K562 (cell line): Measurements from ENCODE around the gene FBXO11. TPM values are rescaled to one million over a fixed set of nuclear protein-coding genes. Genes with fewer than 3 reads are reported as not detected.

ENCODE experiments used
- CC2D1A ChIP-seq: fragments of 450-650 bp; IDR thresholded peaks from 2 replicates; pipeline ENCODE4 v1.6.1; 2017; ENCODE audit warnings: mild to moderate bottlenecking
- CXXC5 ChIP-seq: fragments of 250-450 bp; sonication (Bioruptor Pico); IDR thresholded peaks from 2 replicates; pipeline ENCODE4 v1.8.0; 2022; ENCODE audit warnings: inconsistent platforms, mild to moderate bottlenecking, moderate library complexity
- ETV6 ChIP-seq, 3 experiments: fragments of 150-350 bp in 1 of 3; sonication (generic) in 1 of 3; formaldehyde crosslinking in 1 of 3; IDR thresholded peaks; 2 replicates each; pipeline versions ENCODE4 v1.6.1 to v1.8.0; 2014 to 2022; ENCODE audit warnings: borderline replicate concordance in 2 of 3, low read depth in 2 of 3, antibody characterized with exemption in 1 of 3, low read length in 1 of 3, mild to moderate bottlenecking in 1 of 3, missing genetic modification reagents in 1 of 3
- HDGF ChIP-seq: fragments of 450-650 bp; IDR thresholded peaks from 2 replicates; pipeline ENCODE4 v1.6.1; 2016
- HNRNPLL ChIP-seq: fragments of 200-400 bp; formaldehyde crosslinking; IDR thresholded peaks from 2 replicates; pipeline ENCODE4 v1.6.1; 2017; ENCODE audit warnings: low read length, low read depth, mild to moderate bottlenecking; ENCODE audit not compliant: poor library complexity, severe bottlenecking
- MAZ ChIP-seq, 2 experiments: fragments of 450-650 bp in 1 of 2; sonication (generic) in 1 of 2; formaldehyde crosslinking; IDR thresholded peaks in 1 of 2; conservative IDR thresholded peaks in 1 of 2; 2 replicates each; pipeline versions ENCODE4 v1.4.0 to v1.5.0; 2020; ENCODE audit warnings: mild to moderate bottlenecking in 1 of 2, missing genetic modification reagents in 1 of 2
- MBD1 ChIP-seq: fragments of 250-450 bp; sonication (Bioruptor Pico); IDR thresholded peaks from 2 replicates; pipeline ENCODE4 v1.8.0; 2022; ENCODE audit warnings: inconsistent platforms
- MLX ChIP-seq, 2 experiments: fragments of 450-650 bp in 1 of 2; sonication (generic) in 1 of 2; formaldehyde crosslinking; conservative IDR thresholded peaks; 2 replicates each; pipeline versions ENCODE4 v1.4.0 to v1.8.1; 2020 to 2022; ENCODE audit warnings: mild to moderate bottlenecking in 1 of 2, missing genetic modification reagents in 1 of 2
- MTA2 ChIP-seq: fragments of 450-650 bp; IDR thresholded peaks from 2 replicates; pipeline ENCODE4 v1.6.1; 2016; ENCODE audit warnings: low read depth
- MXI1 ChIP-seq: IDR thresholded peaks from 2 replicates; pipeline ENCODE4 v1.6.1; 2011; ENCODE audit warnings: low read depth, mild to moderate bottlenecking, improper control_type of control experiment, low read length
- POLR2A ChIP-seq: fragments of 450-650 bp; conservative IDR thresholded peaks from 2 replicates; pipeline ENCODE4 v1.6.1; 2016
- POLR2G ChIP-seq: fragments of 200-400 bp; formaldehyde crosslinking; IDR thresholded peaks from 2 replicates; pipeline ENCODE4 v1.6.1; 2017; ENCODE audit warnings: low read depth, mild to moderate bottlenecking, antibody characterized with exemption, low read length, moderate library complexity
- POLR2H ChIP-seq: IDR thresholded peaks from 2 replicates; pipeline ENCODE4 v1.6.1; 2016; ENCODE audit warnings: missing genetic modification characterization, low read depth, mild to moderate bottlenecking, control low read depth, missing compliant biosample characterization, moderate library complexity
- PRMT5 ChIP-seq: sonication (generic); formaldehyde crosslinking; IDR thresholded peaks from 2 replicates; pipeline ENCODE4 v1.5.0; 2020; ENCODE audit warnings: missing genetic modification reagents
- RCOR1 ChIP-seq, 2 experiments: IDR thresholded peaks; 2 replicates each; pipeline ENCODE4 v1.6.1; 2012; ENCODE audit warnings: low read depth in 2 of 2, low read length in 2 of 2, borderline replicate concordance in 1 of 2, improper control_type of control experiment in 1 of 2
- SIN3A ChIP-seq, 2 experiments: fragments of 150-350 bp in 1 of 2; IDR thresholded peaks; 2 replicates each; pipeline ENCODE4 v1.6.1; 2011 to 2016; ENCODE audit warnings: borderline replicate concordance in 2 of 2, low read depth in 2 of 2, low read length in 2 of 2, mild to moderate bottlenecking in 2 of 2, moderate library complexity in 2 of 2; ENCODE audit not compliant: control insufficient read depth in 1 of 2
- TAF15 ChIP-seq: fragments of 200-400 bp; formaldehyde crosslinking; IDR thresholded peaks from 2 replicates; pipeline ENCODE4 v1.6.1; 2017; ENCODE audit warnings: mild to moderate bottlenecking, low read depth, low read length, moderate library complexity
- TARDBP ChIP-seq: fragments of 450-650 bp; IDR thresholded peaks from 2 replicates; pipeline ENCODE4 v1.6.1; 2016
- TGIF2 ChIP-seq: sonication (generic); formaldehyde crosslinking; IDR thresholded peaks from 2 replicates; pipeline ENCODE4 v1.8.1; 2022; ENCODE audit warnings: mild to moderate bottlenecking, missing genetic modification reagents, moderate library complexity
- ZNF609 ChIP-seq: sonication (generic); formaldehyde crosslinking; IDR thresholded peaks from 2 replicates; pipeline ENCODE4 v1.8.1; 2023; ENCODE audit warnings: missing genetic modification reagents, mild to moderate bottlenecking, borderline replicate concordance
- polyA plus RNA-seq, 8 experiments: library from polyadenylated mRNA; depleted of rRNA in 4 of 8; stranded (reverse) in 5 of 8; unstranded in 3 of 8; fragments of >200 nt; fragmentation: Nextera tagmentation in 2 of 8; fragmentation: Illumina TruSeq in 1 of 8; extraction: Ambion mirVana in 2 of 8; extraction: Trizol in 1 of 8; gene quantifications; 2 replicates each; pipeline versions ENCODE4 v1.2.1 to v1.2.3, GENCODE V29; 2011 to 2014; ENCODE audit warnings: inconsistent platforms in 1 of 8, missing spikeins in 1 of 8
- total RNA-seq, 7 experiments: library from RNA; depleted of rRNA in 6 of 7; stranded (reverse); fragments of >200 nt in 6 of 7; fragmentation: Illumina TruSeq in 2 of 7; extraction: Trizol in 2 of 7; gene quantifications; 2 replicates each; pipeline versions ENCODE4 v1.2.1 to v1.2.3, GENCODE V29; 2011 to 2021; ENCODE audit warnings: low replicate concordance in 1 of 7

The FBXO11 gene
- total and polyA plus RNA-seq, 9 of the 15 experiments (the other 6 are each of a cell fraction or from before 2014, with no cell fraction given): 8.8 to 44.5 (median 24.1) TPM

- TF ChIP-seq ZNF609 (CRISPR knock-in tag) (no peak), MBD1 (CRISPR knock-in tag) (no peak), MTA2 (no peak), TGIF2 (CRISPR knock-in tag) (no peak), MXI1 (no peak), CC2D1A (peak; percentile 80), RCOR1 (IDR thresholded peaks at IDR 0.05; ENCODE audit: borderline replicate concordance in 1 of 2, low read depth in 2 of 2, low read length in 2 of 2) (0 out of 4 replicates have a peak, but pooled peaks of 1 of the 2 experiments have one; percentile 20), TARDBP (no peak), PRMT5 (CRISPR knock-in tag) (no peak), POLR2A (no peak), ETV6 (IDR thresholded peaks at IDR 0.05; ENCODE audit: borderline replicate concordance in 1 of 2, low read depth in 2 of 2, low read length in 1 of 2) (no peak), ETV6 (CRISPR knock-in tag; IDR thresholded peaks at IDR 0.05; ENCODE audit: borderline replicate concordance) (no peak), MAZ (CRISPR knock-in tag; conservative IDR thresholded peaks at IDR 0.05 in 1 of 2, IDR thresholded peaks at IDR 0.05 in 1 of 2) (peak in 1 of 2 experiments; percentile 26; a peak in 1 of 4 replicates), POLR2G (no peak), HDGF (no peak), TAF15 (no peak), CXXC5 (CRISPR knock-in tag) (no peak), MLX (CRISPR knock-in tag; conservative IDR thresholded peaks at IDR 0.05) (no peak), POLR2H (no peak), SIN3A (IDR thresholded peaks at IDR 0.05; ENCODE audit: borderline replicate concordance in 2 of 2, control insufficient read depth in 1 of 2, low read depth in 2 of 2, low read length in 2 of 2) (no peak), HNRNPLL (no peak)
Observed at GRCh38 chr2:47767880-47768609, 138.3 kb downstream of the FBXO11 start (continued).
